ENCODE data around the gene PLXNA2. TPM values are rescaled to one million over a fixed set of nuclear protein-coding genes. Genes with fewer than 3 reads are reported as not detected.

PLXNA2 gene
- total and polyA plus RNA-seq, 2 of the 4 experiments (the other 2 are of a cell fraction) = 0.72 to 1.1 TPM

GRCh38 chr1:208015255-208015654 lies 228.9 kb downstream of the PLXNA2 start:
- no peaks in the 10 kb centered on the region for H3K4me1 ChIP-seq (ENCODE audit: control insufficient read depth, insufficient read depth, low read length)
- no peak overlapping the region for H2AK9ac ChIP-seq (replicated peaks; ENCODE audit: low read depth, low read length, poor library complexity)
- in situ Hi-C loops (cut with MboI; ENCODE audit: low sequenced_read_pairs) = no loop called here
- no peaks in the 10 kb centered on the region for H4K20me1 ChIP-seq (ENCODE audit: insufficient read depth, low read length)
- H2BK20ac ChIP-seq (ENCODE audit: low read depth, low read length) = no peak overlapping the region
- no peak overlapping the region for H4K8ac ChIP-seq (ENCODE audit: low read depth in 2 of 2, low read length in 2 of 2)
- ATAC-seq (ENCODE audit: low read depth) (no peak), DNase-seq (no peak)
- no peaks in the 10 kb centered on the region for H3K9me3 ChIP-seq (ENCODE audit: control insufficient read depth, insufficient read depth, low read length)
- no peaks in the 10 kb centered on the region for H3K36me3 ChIP-seq (ENCODE audit: control insufficient read depth, insufficient read depth, low read length)
- H3K27ac ChIP-seq (ENCODE audit: insufficient read depth, low read length) = no peak overlapping the region
- no TSS peak for BruUV-seq (replicated peaks)
- CTCF ChIA-PET = interaction anchor here (0.5 kb wide), 1 partner anchor 187 kb away, joined by 3 read pairs; no protein-coding TSS in a partner anchor
- H2BK15ac ChIP-seq (ENCODE audit: low read depth, low read length) = no peak overlapping the region
- no peak overlapping the region for H2BK120ac ChIP-seq (ENCODE audit: low read depth, low read length)
- H3K79me1 ChIP-seq (ENCODE audit: low read depth in 1 of 2, low read length in 2 of 2) = no peaks in the 10 kb centered on the region
- POLR2A ChIA-PET (ENCODE audit: unreplicated experiment) = no interaction called here
- H3K14ac ChIP-seq (replicated peaks; ENCODE audit: low read depth, low read length) = no peak overlapping the region
- H3K4me2 ChIP-seq (ENCODE audit: low read depth, low read length) = no peak overlapping the region
- no peak for TF ChIP-seq POLR2A (IDR thresholded peaks at IDR 0.05; ENCODE audit: low read depth, low read length)
- no peak for TF ChIP-seq CTCF (conservative IDR thresholded peaks at IDR 0.05; ENCODE audit: low read depth, low read length)
- no peak overlapping the region for H4K91ac ChIP-seq (ENCODE audit: insufficient read depth, low read depth, low read length)
- H3K4ac ChIP-seq (ENCODE audit: low read depth, low read length) = no peak overlapping the region
- no peak overlapping the region for H2AK5ac ChIP-seq (ENCODE audit: low read depth, low read length)
- dilution Hi-C loops (cut with HindIII; ENCODE audit: low sequenced_read_pairs, unreplicated experiment) = no loop called here
- H3K27me3 ChIP-seq (ENCODE audit: control insufficient read depth, insufficient read depth, low read length) = peaks cover 5% of the 10 kb centered on the region
- intact Hi-C loops (cut with micrococcal nuclease) = no loop called here
- H3K56ac ChIP-seq (ENCODE audit: extremely low read depth, insufficient read depth, low read length) = no peak overlapping the region
- H2BK5ac ChIP-seq (ENCODE audit: low read depth, low read length, poor library complexity, severe bottlenecking) = no peak overlapping the region
- H3K23ac ChIP-seq (ENCODE audit: low read depth, low read length) = no peak overlapping the region
- no peak overlapping the region for H4K5ac ChIP-seq (ENCODE audit: low read depth, low read length)
- H2AFZ ChIP-seq (replicated peaks; ENCODE audit: low read length, poor library complexity) = no peak overlapping the region
- no peak overlapping the region for H3K18ac ChIP-seq (ENCODE audit: low read depth, low read length)
- no peak overlapping the region for H3K4me3 ChIP-seq (ENCODE audit: insufficient read depth, low read depth, low read length)
- no peak overlapping the region for H3K9ac ChIP-seq (ENCODE audit: low read depth, low read length)
- WGBS, 2 experiments (ENCODE audit: extremely low coverage in 2 of 2, insufficient read length in 1 of 2) = no CpG with 5 or more reads among the region's 6 CpGs
- no peaks in the 10 kb centered on the region for H3K9me1 ChIP-seq (ENCODE audit: insufficient read depth, low read length)
